SK-N-SH treated with all-trans-retinoic acid at 6 μM for 48 hours (cell line): ENCODE data around the gene GEMIN5.

Experiments
- BACH2 ChIP-seq: fragments of 250-450 bp; sonication (Bioruptor Pico); IDR thresholded peaks from 2 replicates; pipeline ENCODE4 v1.9.0; 2021; ENCODE audit warnings: mild to moderate bottlenecking, borderline replicate concordance
- CSDC2 ChIP-seq: fragments of 250-450 bp; sonication (Bioruptor Pico); IDR thresholded peaks from 2 replicates; pipeline ENCODE4 v1.5.0; 2020; ENCODE audit warnings: mild to moderate bottlenecking, moderate library complexity
- POU6F1 ChIP-seq: fragments of 250-450 bp; sonication (Bioruptor Pico); IDR thresholded peaks from 2 replicates; pipeline ENCODE4 v1.8.0; 2021; ENCODE audit warnings: low read depth, mild to moderate bottlenecking, moderate library complexity, borderline replicate concordance

DNA sequence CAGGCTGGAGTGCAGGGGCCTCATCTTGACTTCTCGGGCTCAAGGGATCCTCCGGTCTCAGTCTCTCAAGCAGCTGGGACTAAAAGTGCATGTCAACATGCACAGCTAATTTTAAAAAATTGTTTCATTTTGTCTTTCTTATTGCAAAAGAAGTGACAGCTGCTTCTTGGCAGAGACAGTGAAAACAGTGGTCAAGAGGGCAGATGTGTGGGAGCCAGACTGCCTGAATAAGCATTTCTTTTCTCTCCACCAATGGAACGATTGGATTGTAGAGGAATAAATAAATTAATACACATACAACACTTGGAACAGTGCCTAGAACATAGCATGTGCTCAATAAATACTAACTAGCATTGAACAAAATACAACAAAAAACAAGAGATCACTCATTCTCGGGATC, 48.1 kb upstream of the GEMIN5 start:
- TF ChIP-seq POU6F1 (CRISPR knock-in tag) = no peak
- no peak for TF ChIP-seq BACH2 (CRISPR knock-in tag)
- TF ChIP-seq CSDC2 (CRISPR knock-in tag) = no peak
